GM19467 (cell line): ENCODE results near the gene RPH3AL.
"Not testable (repeated sequence)": the region's sequence is repeated elsewhere in the genome, so short reads cannot be mapped to it uniquely, and the experiment has no call there.

ENCODE experiments used
- ATAC-seq: cut with Tn5 transposase; IDR thresholded peaks from one replicate; pipeline ENCODE4 v1.9.1; 2021; ENCODE audit warnings: mild to moderate bottlenecking, moderate library complexity; ENCODE audit not compliant: unreplicated experiment

The RPH3AL gene

GRCh38 chr17:227946-228615 is 124.5 kb downstream of the RPH3AL start:
- no peak for ATAC-seq

- no peak for ATAC-seq
These were observed 125.3 kb downstream of the RPH3AL start for GRCh38 chr17:227078-227945.

GRCh38 chr17:226108-227077 is 126.2 kb downstream of the RPH3AL start:
- no peak for ATAC-seq

GRCh38 chr17:225551-225950 is 127.1 kb downstream of the RPH3AL start:
- no peak for ATAC-seq

GRCh38 chr17:224576-224975 is 128.0 kb downstream of the RPH3AL start:
- ATAC-seq, result not testable (repeated sequence)

- no peak for ATAC-seq
These were observed 128.7 kb downstream of the RPH3AL start for GRCh38 chr17:223723-224471.

GRCh38 chr17:222172-222571 is 130.4 kb downstream of the RPH3AL start:
- no peak for ATAC-seq

- no peak for ATAC-seq
These were observed 132.9 kb downstream of the RPH3AL start for GRCh38 chr17:219696-220095.

GRCh38 chr17:218432-219110 is 134.0 kb downstream of the RPH3AL start:
- ATAC-seq, result no peak

- ATAC-seq, result no peak
These were observed 136.0 kb downstream of the RPH3AL start for GRCh38 chr17:216625-217024.

GRCh38 chr17:215563-216478 is 136.8 kb downstream of the RPH3AL start:
- ATAC-seq, result not testable (repeated sequence)

- no peak for ATAC-seq
These were observed 137.7 kb downstream of the RPH3AL start for GRCh38 chr17:214881-215331.

GRCh38 chr17:213286-214105 is 139.1 kb downstream of the RPH3AL start:
- ATAC-seq, result no peak

GRCh38 chr17:210402-210801 is 142.2 kb downstream of the RPH3AL start:
- no peak for ATAC-seq

GRCh38 chr17:208429-208828 is 144.2 kb downstream of the RPH3AL start:
- ATAC-seq, result no peak

- no peak for ATAC-seq
These were observed 144.8 kb downstream of the RPH3AL start for GRCh38 chr17:207775-208174.

GRCh38 chr17:206941-207560 is 145.6 kb downstream of the RPH3AL start:
- ATAC-seq, result no peak
